Hepatocyte (in vitro differentiated cells): ENCODE data around the gene KLHL5. TPM values are rescaled to one million over a fixed set of nuclear protein-coding genes. Genes with fewer than 3 reads are reported as not detected.

Source experiments
- DNase-seq: peaks from one replicate; pipeline ENCODE4 v3.0.0-alpha.2; 2016; ENCODE audit warnings: low spot score
- H2AFZ ChIP-seq: fragments of 200-600 bp; sonication (generic); 2 replicates; pipeline ENCODE4 v1.6.0; 2016; ENCODE audit warnings: antibody characterized with exemption, mild to moderate bottlenecking
- H3K27ac ChIP-seq: fragments of 200-600 bp; sonication (generic); 2 replicates; pipeline ENCODE4 v1.5.1; 2016; ENCODE audit warnings: mild to moderate bottlenecking
- H3K27me3 ChIP-seq: fragments of 200-600 bp; sonication (generic); 2 replicates; pipeline ENCODE4 v1.6.1; 2016
- H3K36me3 ChIP-seq: fragments of 200-600 bp; sonication (generic); replicated peaks from 2 replicates; pipeline ENCODE4 v1.5.1; 2016; ENCODE audit warnings: low read depth; ENCODE audit not compliant: insufficient read depth
- H3K4me1 ChIP-seq: fragments of 200-600 bp; sonication (generic); 2 replicates; pipeline ENCODE4 v1.5.1; 2016; ENCODE audit warnings: mild to moderate bottlenecking, moderate library complexity; ENCODE audit not compliant: insufficient read depth
- H3K4me2 ChIP-seq: fragments of 200-600 bp; sonication (generic); 2 replicates; pipeline ENCODE4 v1.6.0; 2016
- H3K4me3 ChIP-seq: fragments of 200-600 bp; sonication (generic); 2 replicates; pipeline ENCODE4 v1.5.1; 2016; ENCODE audit warnings: mild to moderate bottlenecking
- H3K79me2 ChIP-seq: fragments of 200-600 bp; sonication (generic); 2 replicates; pipeline ENCODE4 v1.6.0; 2017; ENCODE audit warnings: mild to moderate bottlenecking
- H3K9me2 ChIP-seq: fragments of 200-600 bp; sonication (generic); replicated peaks from 2 replicates; pipeline ENCODE4 v1.6.0; 2017; ENCODE audit warnings: mild to moderate bottlenecking; ENCODE audit not compliant: insufficient read depth
- H3K9me3 ChIP-seq: fragments of 200-600 bp; sonication (generic); 2 replicates; pipeline ENCODE4 v1.5.1; 2016; ENCODE audit warnings: low read depth, mild to moderate bottlenecking
- H4K20me1 ChIP-seq: fragments of 200-600 bp; sonication (generic); 2 replicates; pipeline ENCODE4 v1.6.0; 2016; ENCODE audit warnings: mild to moderate bottlenecking; ENCODE audit not compliant: insufficient read depth, poor library complexity, severe bottlenecking
- CTCF ChIP-seq: fragments of 200-600 bp; sonication (generic); IDR thresholded peaks from 2 replicates; pipeline ENCODE4 v1.5.1; 2016; ENCODE audit warnings: antibody characterized with exemption, mild to moderate bottlenecking; ENCODE audit not compliant: poor library complexity
- EZH2 ChIP-seq: fragments of 200-600 bp; sonication (generic); IDR thresholded peaks from 2 replicates; pipeline ENCODE4 v1.6.1; 2016; ENCODE audit warnings: antibody characterized with exemption, mild to moderate bottlenecking, borderline replicate concordance
- EZH2phosphoT487 ChIP-seq: fragments of 200-600 bp; sonication (generic); IDR thresholded peaks from one replicate; pipeline ENCODE4 v1.6.1; 2018; ENCODE audit warnings: antibody characterized with exemption, mild to moderate bottlenecking, low read depth, moderate library complexity; ENCODE audit not compliant: unreplicated experiment, severe bottlenecking
- WGBS: methylation state at CpG from one replicate; pipeline ENCODE4 v1.1.6; 2016; ENCODE audit warnings: low lambda C conversion rate; ENCODE audit errors: missing lambda C conversion rate; 5-methylcytosine and 5-hydroxymethylcytosine counted together
- polyA plus RNA-seq: library from polyadenylated mRNA; unstranded; fragments of >200 nt; fragmentation: Nextera tagmentation; extraction: Ambion mirVana; gene quantifications from 2 replicates; pipeline ENCODE4 v1.2.1, GENCODE V29; 2016
- total RNA-seq: library from RNA; depleted of rRNA; stranded (reverse); fragments of >200 nt; gene quantifications from 2 replicates; pipeline ENCODE4 v1.2.3, GENCODE V29; 2014

Gene KLHL5
- total and polyA plus RNA-seq, 2 experiments from 2014 or later, result 30.2 to 58.3 TPM

GRCh38 chr4:39078829-39079228, 16.8 kb downstream of the KLHL5 start:
- Histone ChIP-seq H3K4me3 (no peak overlapping the region), H3K4me1 (no peaks in the 10 kb centered on the region), H3K27ac (no peak overlapping the region), H4K20me1 (no peaks in the 10 kb centered on the region), H3K79me2 (no peaks in the 10 kb centered on the region), H3K36me3 (no peaks in the 10 kb centered on the region), H3K27me3 (no peaks in the 10 kb centered on the region), H3K9me3 (no peaks in the 10 kb centered on the region), H2AFZ (no peak overlapping the region), H3K4me2 (no peak overlapping the region), H3K9me2 (no peaks in the 10 kb centered on the region)
- no peak for DNase-seq
- no peak for TF ChIP-seq EZH2
- no peak for TF ChIP-seq EZH2phosphoT487
- TF ChIP-seq CTCF, result no peak
- WGBS, result 98% methylated on average over 2 of the region's 2 CpGs

- Histone ChIP-seq H3K36me3 (no peaks in the 10 kb centered on the region), H3K4me3 (no peak overlapping the region), H3K9me3 (no peaks in the 10 kb centered on the region), H3K27ac (no peak overlapping the region), H3K4me2 (no peak overlapping the region), H3K79me2 (no peaks in the 10 kb centered on the region), H3K9me2 (no peaks in the 10 kb centered on the region), H3K4me1 (no peaks in the 10 kb centered on the region), H2AFZ (no peak overlapping the region), H3K27me3 (no peaks in the 10 kb centered on the region), H4K20me1 (no peaks in the 10 kb centered on the region)
- DNase-seq, result no peak
- TF ChIP-seq EZH2phosphoT487 (no peak), CTCF (no peak), EZH2 (no peak)
Observed at GRCh38 chr4:39083164-39083563, 21.1 kb downstream of the KLHL5 start.

GRCh38 chr4:39085891-39086290, 23.9 kb downstream of the KLHL5 start:
- no peak overlapping the region for H2AFZ ChIP-seq
- H4K20me1 ChIP-seq, result no peaks in the 10 kb centered on the region
- no peaks in the 10 kb centered on the region for H3K9me2 ChIP-seq
- H3K27ac ChIP-seq, result no peak overlapping the region
- TF ChIP-seq CTCF (no peak), EZH2phosphoT487 (no peak), EZH2 (no peak)
- no peak for DNase-seq
- no peaks in the 10 kb centered on the region for H3K9me3 ChIP-seq
- WGBS, result 92% methylated on average over 5 of the region's 5 CpGs
- no peaks in the 10 kb centered on the region for H3K79me2 ChIP-seq
- no peak overlapping the region for H3K4me3 ChIP-seq
- H3K27me3 ChIP-seq, result no peaks in the 10 kb centered on the region
- no peaks in the 10 kb centered on the region for H3K4me1 ChIP-seq
- H3K4me2 ChIP-seq, result no peak overlapping the region
- no peaks in the 10 kb centered on the region for H3K36me3 ChIP-seq

GRCh38 chr4:39096847-39097246, 34.8 kb downstream of the KLHL5 start:
- no peak overlapping the region for H3K4me3 ChIP-seq
- no peak for DNase-seq
- no peaks in the 10 kb centered on the region for H3K79me2 ChIP-seq
- WGBS, result 87% methylated on average over 1 of the region's 1 CpG
- no peaks in the 10 kb centered on the region for H3K36me3 ChIP-seq
- H3K27ac ChIP-seq, result no peak overlapping the region
- no peaks in the 10 kb centered on the region for H4K20me1 ChIP-seq
- no peaks in the 10 kb centered on the region for H3K9me3 ChIP-seq
- no peaks in the 10 kb centered on the region for H3K9me2 ChIP-seq
- H3K4me1 ChIP-seq, result no peaks in the 10 kb centered on the region
- no peaks in the 10 kb centered on the region for H3K27me3 ChIP-seq
- H2AFZ ChIP-seq, result no peak overlapping the region
- TF ChIP-seq EZH2 (no peak), EZH2phosphoT487 (no peak), CTCF (no peak)
- H3K4me2 ChIP-seq, result no peak overlapping the region
